GM23338 (cell line): ENCODE data around the gene FAM168A. TPM values are rescaled to one million over a fixed set of nuclear protein-coding genes. Genes with fewer than 3 reads are reported as not detected.
"Not testable (repeated sequence)": the region's sequence is repeated elsewhere in the genome, so short reads cannot be mapped to it uniquely, and the experiment has no call there.

ENCODE experiments used
- ATAC-seq: fragments of 200-7000 bp; cut with Tn5 transposase; 3 replicates; pipeline ENCODE4 v1.9.1; 2020
- DNase-seq: peaks from one replicate; pipeline ENCODE4 v3.0.0-alpha.2; 2015; ENCODE audit warnings: low spot score
- H2AFZ ChIP-seq: fragments of 200-600 bp; sonication (generic); 2 replicates; pipeline ENCODE4 v1.8.0; 2016; ENCODE audit warnings: antibody characterized with exemption, mild to moderate bottlenecking, moderate library complexity
- H3F3A ChIP-seq: fragments of 200-600 bp; sonication (generic); replicated peaks from 2 replicates; pipeline ENCODE4 v1.8.0; 2017; ENCODE audit warnings: antibody characterized with exemption, mixed run types, low read depth
- H3K27ac ChIP-seq: fragments of 200-600 bp; sonication (generic); 2 replicates; pipeline ENCODE4 v1.6.1; 2016; ENCODE audit warnings: low read depth
- H3K27me3 ChIP-seq: fragments of 200-600 bp; sonication (generic); 2 replicates; pipeline ENCODE4 v1.8.0; 2016; ENCODE audit warnings: mild to moderate bottlenecking, mixed run types, moderate library complexity; ENCODE audit not compliant: insufficient read depth
- H3K36me3 ChIP-seq: fragments of 200-600 bp; sonication (generic); 2 replicates; pipeline ENCODE4 v1.8.0; 2016; ENCODE audit warnings: mild to moderate bottlenecking; ENCODE audit not compliant: insufficient read depth
- H3K4me1 ChIP-seq: fragments of 200-600 bp; sonication (generic); 2 replicates; pipeline ENCODE4 v1.8.0; 2016; ENCODE audit warnings: mild to moderate bottlenecking, moderate library complexity; ENCODE audit not compliant: insufficient read depth
- H3K4me2 ChIP-seq: fragments of 200-600 bp; sonication (generic); 2 replicates; pipeline ENCODE4 v1.7.1; 2017; ENCODE audit warnings: mixed run types
- H3K4me3 ChIP-seq: fragments of 200-600 bp; sonication (generic); 2 replicates; pipeline ENCODE4 v1.6.1; 2016; ENCODE audit warnings: mixed run types
- H3K79me2 ChIP-seq: fragments of 200-600 bp; sonication (generic); replicated peaks from 2 replicates; pipeline ENCODE4 v1.8.0; 2017; ENCODE audit warnings: mild to moderate bottlenecking; ENCODE audit not compliant: insufficient read depth
- H3K9me2 ChIP-seq: fragments of 200-600 bp; sonication (generic); 2 replicates; pipeline ENCODE4 v1.8.0; 2017; ENCODE audit not compliant: insufficient read depth
- H4K20me1 ChIP-seq: fragments of 200-600 bp; sonication (generic); replicated peaks from 2 replicates; pipeline ENCODE4 v1.8.0; 2017; ENCODE audit warnings: mild to moderate bottlenecking; ENCODE audit not compliant: insufficient read depth
- H3K27ac Mint-ChIP-seq: 2 replicates; pipeline ENCODE4 v1.8.0; 2020; ENCODE audit warnings: inconsistent platforms, mild to moderate bottlenecking, moderate library complexity, mixed read lengths
- H3K27me3 Mint-ChIP-seq: 3 replicates; pipeline ENCODE4 v1.8.0; 2022; ENCODE audit warnings: low read depth, mild to moderate bottlenecking, moderate library complexity, mixed read lengths, inconsistent platforms; ENCODE audit not compliant: insufficient read depth, poor library complexity
- H3K36me3 Mint-ChIP-seq: 3 replicates; pipeline ENCODE4 v1.8.0; 2021; ENCODE audit warnings: low read depth, mild to moderate bottlenecking, inconsistent platforms, moderate library complexity, mixed read lengths
- H3K4me1 Mint-ChIP-seq: 3 replicates; pipeline ENCODE4 v1.8.0; 2020; ENCODE audit warnings: mild to moderate bottlenecking, inconsistent platforms, mixed read lengths
- H3K4me3 Mint-ChIP-seq: 3 replicates; pipeline ENCODE4 v1.8.0; 2021; ENCODE audit warnings: moderate library complexity, mild to moderate bottlenecking, inconsistent platforms, mixed read lengths
- H3K9me3 Mint-ChIP-seq: 3 replicates; pipeline ENCODE4 v1.8.0; 2020; ENCODE audit warnings: moderate library complexity, mild to moderate bottlenecking, inconsistent platforms, mixed read lengths
- CREB1 ChIP-seq: fragments of 250-450 bp; sonication (Bioruptor Pico); IDR thresholded peaks from 2 replicates; pipeline ENCODE4 v1.5.0; 2020; ENCODE audit warnings: low read depth, mild to moderate bottlenecking, moderate library complexity
- STAT1 ChIP-seq: IDR thresholded peaks from one replicate; pipeline ENCODE4 v1.6.1; 2016; ENCODE audit warnings: antibody characterized with exemption; ENCODE audit not compliant: unreplicated experiment
- ZNF114 ChIP-seq: fragments of 250-450 bp; sonication (Bioruptor Pico); IDR thresholded peaks from 2 replicates; pipeline ENCODE4 v1.5.0; 2020; ENCODE audit warnings: mild to moderate bottlenecking, moderate library complexity
- polyA plus RNA-seq: library from polyadenylated mRNA; unstranded; fragments of >200 nt; fragmentation: Nextera tagmentation; extraction: Ambion mirVana; gene quantifications from 2 replicates; pipeline ENCODE4 v1.2.1, GENCODE V29; 2016
- total RNA-seq: library from RNA; depleted of rRNA; stranded (reverse); fragments of >200 nt; shearing (Covaris generic); gene quantifications from 2 replicates; pipeline ENCODE4 v1.2.3, GENCODE V29; 2014
- TF ChIP-seq, protein P1 (sequence below): fragments of 250-450 bp; sonication (Bioruptor Pico); IDR thresholded peaks from 2 replicates; pipeline ENCODE4 v1.5.0; 2020; ENCODE audit warnings: mild to moderate bottlenecking, moderate library complexity

Gene FAM168A
- total and polyA plus RNA-seq, 2 experiments from 2014 or later, result 8.0 to 20.3 TPM

DNA sequence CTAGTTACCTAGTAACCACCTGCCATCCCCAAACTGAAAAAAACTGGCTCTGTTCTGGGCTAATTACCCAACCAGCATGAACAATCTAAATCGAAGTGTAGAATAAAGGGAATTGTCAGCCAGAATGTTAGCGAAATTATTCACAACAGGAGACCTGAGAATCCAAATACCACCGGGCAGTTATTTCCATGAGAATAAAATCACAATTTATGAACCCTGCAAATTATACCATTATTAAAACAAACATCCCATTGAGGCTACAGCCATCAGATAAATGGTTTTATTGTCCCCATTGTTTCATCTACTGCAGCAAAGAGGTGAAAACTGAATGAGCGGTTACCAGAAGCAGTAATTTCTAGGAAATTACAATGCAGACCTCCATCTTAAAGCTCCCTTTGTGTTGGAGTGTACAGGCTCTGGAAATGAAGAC is 21.7 kb downstream of the FAM168A start (continued):
- TF ChIP-seq, protein P1, sequence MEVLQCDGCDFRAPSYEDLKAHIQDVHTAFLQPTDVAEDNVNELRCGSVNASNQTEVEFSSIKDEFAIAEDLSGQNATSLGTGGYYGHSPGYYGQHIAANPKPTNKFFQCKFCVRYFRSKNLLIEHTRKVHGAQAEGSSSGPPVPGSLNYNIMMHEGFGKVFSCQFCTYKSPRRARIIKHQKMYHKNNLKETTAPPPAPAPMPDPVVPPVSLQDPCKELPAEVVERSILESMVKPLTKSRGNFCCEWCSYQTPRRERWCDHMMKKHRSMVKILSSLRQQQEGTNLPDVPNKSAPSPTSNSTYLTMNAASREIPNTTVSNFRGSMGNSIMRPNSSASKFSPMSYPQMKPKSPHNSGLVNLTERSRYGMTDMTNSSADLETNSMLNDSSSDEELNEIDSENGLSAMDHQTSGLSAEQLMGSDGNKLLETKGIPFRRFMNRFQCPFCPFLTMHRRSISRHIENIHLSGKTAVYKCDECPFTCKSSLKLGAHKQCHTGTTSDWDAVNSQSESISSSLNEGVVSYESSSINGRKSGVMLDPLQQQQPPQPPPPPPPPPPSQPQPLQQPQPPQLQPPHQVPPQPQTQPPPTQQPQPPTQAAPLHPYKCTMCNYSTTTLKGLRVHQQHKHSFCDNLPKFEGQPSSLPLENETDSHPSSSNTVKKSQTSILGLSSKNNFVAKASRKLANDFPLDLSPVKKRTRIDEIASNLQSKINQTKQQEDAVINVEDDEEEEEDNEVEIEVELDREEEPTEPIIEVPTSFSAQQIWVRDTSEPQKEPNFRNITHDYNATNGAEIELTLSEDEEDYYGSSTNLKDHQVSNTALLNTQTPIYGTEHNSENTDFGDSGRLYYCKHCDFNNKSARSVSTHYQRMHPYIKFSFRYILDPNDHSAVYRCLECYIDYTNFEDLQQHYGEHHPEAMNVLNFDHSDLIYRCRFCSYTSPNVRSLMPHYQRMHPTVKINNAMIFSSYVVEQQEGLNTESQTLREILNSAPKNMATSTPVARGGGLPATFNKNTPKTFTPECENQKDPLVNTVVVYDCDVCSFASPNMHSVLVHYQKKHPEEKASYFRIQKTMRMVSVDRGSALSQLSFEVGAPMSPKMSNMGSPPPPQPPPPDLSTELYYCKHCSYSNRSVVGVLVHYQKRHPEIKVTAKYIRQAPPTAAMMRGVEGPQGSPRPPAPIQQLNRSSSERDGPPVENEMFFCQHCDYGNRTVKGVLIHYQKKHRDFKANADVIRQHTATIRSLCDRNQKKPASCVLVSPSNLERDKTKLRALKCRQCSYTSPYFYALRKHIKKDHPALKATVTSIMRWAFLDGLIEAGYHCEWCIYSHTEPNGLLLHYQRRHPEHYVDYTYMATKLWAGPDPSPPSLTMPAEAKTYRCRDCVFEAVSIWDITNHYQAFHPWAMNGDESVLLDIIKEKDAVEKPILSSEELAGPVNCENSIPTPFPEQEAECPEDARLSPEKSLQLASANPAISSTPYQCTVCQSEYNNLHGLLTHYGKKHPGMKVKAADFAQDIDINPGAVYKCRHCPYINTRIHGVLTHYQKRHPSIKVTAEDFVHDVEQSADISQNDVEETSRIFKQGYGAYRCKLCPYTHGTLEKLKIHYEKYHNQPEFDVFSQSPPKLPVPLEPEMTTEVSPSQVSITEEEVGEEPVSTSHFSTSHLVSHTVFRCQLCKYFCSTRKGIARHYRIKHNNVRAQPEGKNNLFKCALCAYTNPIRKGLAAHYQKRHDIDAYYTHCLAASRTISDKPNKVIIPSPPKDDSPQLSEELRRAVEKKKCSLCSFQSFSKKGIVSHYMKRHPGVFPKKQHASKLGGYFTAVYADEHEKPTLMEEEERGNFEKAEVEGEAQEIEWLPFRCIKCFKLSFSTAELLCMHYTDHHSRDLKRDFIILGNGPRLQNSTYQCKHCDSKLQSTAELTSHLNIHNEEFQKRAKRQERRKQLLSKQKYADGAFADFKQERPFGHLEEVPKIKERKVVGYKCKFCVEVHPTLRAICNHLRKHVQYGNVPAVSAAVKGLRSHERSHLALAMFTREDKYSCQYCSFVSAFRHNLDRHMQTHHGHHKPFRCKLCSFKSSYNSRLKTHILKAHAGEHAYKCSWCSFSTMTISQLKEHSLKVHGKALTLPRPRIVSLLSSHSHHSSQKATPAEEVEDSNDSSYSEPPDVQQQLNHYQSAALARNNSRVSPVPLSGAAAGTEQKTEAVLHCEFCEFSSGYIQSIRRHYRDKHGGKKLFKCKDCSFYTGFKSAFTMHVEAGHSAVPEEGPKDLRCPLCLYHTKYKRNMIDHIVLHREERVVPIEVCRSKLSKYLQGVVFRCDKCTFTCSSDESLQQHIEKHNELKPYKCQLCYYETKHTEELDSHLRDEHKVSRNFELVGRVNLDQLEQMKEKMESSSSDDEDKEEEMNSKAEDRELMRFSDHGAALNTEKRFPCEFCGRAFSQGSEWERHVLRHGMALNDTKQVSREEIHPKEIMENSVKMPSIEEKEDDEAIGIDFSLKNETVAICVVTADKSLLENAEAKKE (CRISPR knock-in tag), result no peak
- TF ChIP-seq STAT1, result no peak
- TF ChIP-seq CREB1, result no peak
- no peak for TF ChIP-seq ZNF114 (CRISPR knock-in tag)

DNA sequence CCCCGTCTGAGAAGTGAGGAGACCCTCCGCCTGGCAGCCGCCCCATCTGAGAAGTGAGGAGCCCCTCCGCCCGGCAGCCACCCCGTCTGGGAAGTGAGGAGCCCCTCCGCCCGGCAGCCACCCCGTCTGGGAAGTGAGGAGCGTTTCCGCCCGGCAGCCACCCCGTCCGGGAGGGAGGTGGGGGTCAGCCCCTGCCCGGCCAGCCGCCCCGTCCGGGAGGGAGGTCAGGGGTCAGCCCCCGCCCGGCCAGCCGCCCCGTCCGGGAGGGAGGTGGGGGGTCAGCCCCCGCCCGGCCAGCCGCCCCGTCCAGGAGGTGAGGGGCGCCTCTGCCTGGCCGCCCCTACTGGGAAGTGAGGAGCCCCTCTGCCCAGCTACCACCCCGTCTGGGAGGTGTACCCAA is 25.9 kb downstream of the FAM168A start:
- not testable (repeated sequence) for H3F3A ChIP-seq, H3K4me3 Mint-ChIP-seq, H3K27ac Mint-ChIP-seq, H3K27me3 Mint-ChIP-seq, H3K36me3 ChIP-seq, H3K4me1 Mint-ChIP-seq, H3K4me2 ChIP-seq, H3K9me2 ChIP-seq, H4K20me1 ChIP-seq, H3K9me3 Mint-ChIP-seq, H3K27ac ChIP-seq, DNase-seq, H2AFZ ChIP-seq, ATAC-seq, H3K4me1 ChIP-seq, H3K4me3 ChIP-seq, H3K27me3 ChIP-seq
- H3K79me2 ChIP-seq, result peaks cover 46% of the 10 kb centered on the region
- H3K36me3 Mint-ChIP-seq, result peaks cover 17% of the 10 kb centered on the region
